Activated T-cell treated with anti-CD3 and anti-CD28 coated beads, Interleukin-2, amount 50 U/mL, for 1 hour (primary cell): Measurements from ENCODE around the gene TPH1.
"Not testable (repeated sequence)": the region's sequence is repeated elsewhere in the genome, so short reads cannot be mapped to it uniquely, and the experiment has no call there.

Experiments used
- DNase-seq: peaks from one replicate; pipeline ENCODE4 v3.0.0-alpha.2; 2020

The TPH1 gene

GRCh38 chr11:18019650-18020049 lies 26.4 kb downstream of the TPH1 start:
- no peak for DNase-seq

GRCh38 chr11:18016789-18017188 lies 29.3 kb downstream of the TPH1 start:
- DNase-seq, result no peak

GRCh38 chr11:18014876-18015275 lies 31.2 kb downstream of the TPH1 start:
- DNase-seq, result no peak

GRCh38 chr11:18013790-18014507 lies 32.1 kb downstream of the TPH1 start:
- no peak for DNase-seq

- DNase-seq, result peak; percentile 91
Measured at GRCh38 chr11:18012906-18013781, 32.9 kb downstream of the TPH1 start, which contains the start of gene SERGEF. TSS of gene SERGEF (minus strand) at chr11:18013047. CDS start at chr11:18013010, 37 bp downstream.

GRCh38 chr11:18012122-18012905 lies 33.8 kb downstream of the TPH1 start:
- DNase-seq, result no peak

GRCh38 chr11:18011633-18012032 lies 34.4 kb downstream of the TPH1 start:
- no peak for DNase-seq

- no peak for DNase-seq
Measured at GRCh38 chr11:18010977-18011586, 35.0 kb downstream of the TPH1 start.

GRCh38 chr11:18010121-18010670 lies 35.9 kb downstream of the TPH1 start:
- DNase-seq, result no peak

- DNase-seq, result no peak
Measured at GRCh38 chr11:18005376-18006129, 40.5 kb downstream of the TPH1 start.

- no peak for DNase-seq
Measured at GRCh38 chr11:18001191-18001590, 44.9 kb downstream of the TPH1 start.

GRCh38 chr11:18000760-18001159 lies 45.3 kb downstream of the TPH1 start:
- no peak for DNase-seq

- DNase-seq, result not testable (repeated sequence)
Measured at GRCh38 chr11:18000128-18000527, 45.9 kb downstream of the TPH1 start.
